Lung (tissue), 12 donors: ENCODE measurements around the gene STAB2. TPM values are rescaled to one million over a fixed set of nuclear protein-coding genes. Genes with fewer than 3 reads are reported as not detected.

Experiments used
- ATAC-seq: fragments of 200-7000 bp; cut with Tn5 transposase; one replicate; pipeline ENCODE4 v1.9.1; 2020; ENCODE audit warnings: moderate number of reproducible peaks; ENCODE audit not compliant: insufficient read depth, low FRiP score
- DNase-seq, 3 donors: peaks; one replicate each; pipeline ENCODE4 v3.0.0-alpha.2; 2013 to 2017
- H3K27ac ChIP-seq, 2 donors: one replicate each; pipeline ENCODE4 v1.5.1; 2013; ENCODE audit warnings: mild to moderate bottlenecking in 2 of 2, moderate library complexity in 2 of 2, control low read depth in 1 of 2, inconsistent platforms in 1 of 2, low read depth in 1 of 2, low read length in 1 of 2
- H3K27me3 ChIP-seq, 3 donors: one replicate each; pipeline ENCODE4 v1.5.1; 2013; ENCODE audit warnings: low read length in 2 of 3; ENCODE audit not compliant: control insufficient read depth in 3 of 3, insufficient read depth in 3 of 3
- H3K36me3 ChIP-seq, 4 donors: one replicate each; pipeline ENCODE4 v1.5.1; 2013; ENCODE audit warnings: low read length in 4 of 4, mild to moderate bottlenecking in 1 of 4, moderate library complexity in 1 of 4; ENCODE audit not compliant: control insufficient read depth in 4 of 4, insufficient read depth in 4 of 4
- H3K4me1 ChIP-seq, 5 donors: one replicate each; pipeline ENCODE4 v1.5.1; 2013; ENCODE audit warnings: low read length in 5 of 5, mild to moderate bottlenecking in 2 of 5, moderate library complexity in 1 of 5; ENCODE audit not compliant: control insufficient read depth in 5 of 5, insufficient read depth in 5 of 5
- H3K4me3 ChIP-seq: one replicate; pipeline ENCODE4 v1.5.1; 2013; ENCODE audit warnings: mild to moderate bottlenecking, control low read depth, moderate library complexity
- H3K9ac ChIP-seq, 2 donors: one replicate each; pipeline ENCODE4 v1.5.1; 2013; ENCODE audit warnings: low read length in 2 of 2, control low read depth in 1 of 2; ENCODE audit not compliant: insufficient read depth in 1 of 2
- H3K9me3 ChIP-seq, 4 donors: one replicate each; pipeline ENCODE4 v1.5.1; 2013; ENCODE audit warnings: low read length in 3 of 4, mild to moderate bottlenecking in 1 of 4, moderate library complexity in 1 of 4; ENCODE audit not compliant: control insufficient read depth in 4 of 4, insufficient read depth in 3 of 4
- CTCF ChIP-seq: IDR thresholded peaks from 2 replicates; pipeline ENCODE4 v1.5.1; 2012; ENCODE audit warnings: mild to moderate bottlenecking; ENCODE audit errors: control extremely low read depth, extremely low read depth
- WGBS, 2 donors: extraction: QIAGEN DNeasy Blood & Tissue Kit; methylation state at CpG; one replicate each; pipeline ENCODE4 v1.1.7; 2013; 5-methylcytosine and 5-hydroxymethylcytosine counted together
- polyA plus RNA-seq, 2 donors: library from polyadenylated mRNA; stranded (reverse); fragments of 200-250 nt; gene quantifications; one replicate each; pipeline ENCODE4 v1.2.1, GENCODE V29; 2013
- total RNA-seq, 2 donors: library from RNA; depleted of rRNA in 1 of 2; stranded (reverse); fragments of >200 nt in 1 of 2; gene quantifications; one replicate each; pipeline ENCODE4 v1.2.1, GENCODE V29; 2014 to 2021
- donor health status: control.
- donor health status: control.
- donor health status: Bipolar disorder and iron deficiency.
- donor health status: healthy.
- donor health status: DM: yes; HTN: yes; CAD: no.

Gene STAB2
- total and polyA plus RNA-seq, 4 donors: 0.06 to 10.0 (median 0.43) TPM

- Histone ChIP-seq H3K9me3 (no peaks in the 10 kb centered on the region), H3K4me3 (no peak overlapping the region), H3K27me3 (peaks cover 0 to 2% (median 0%) of the 10 kb centered on the region in 3 donors), H3K36me3 (no peaks in the 10 kb centered on the region), H3K4me1 (no peaks in the 10 kb centered on the region), H3K27ac (no peak overlapping the region), H3K9ac (no peak overlapping the region)
- peak; percentile 71 for TF ChIP-seq CTCF
- no peak for ATAC-seq
- DNase-seq: peak; percentile 70 to 78 (median 71)
- 24 to 28% methylated on average over 10 of the region's 10 CpGs for WGBS, 2 donors
Observed at GRCh38 chr12:103548622-103549601, 38.2 kb upstream of the STAB2 start.

- peaks cover 0 to 2% (median 0%) of the 10 kb centered on the region in 3 donors for H3K27me3 ChIP-seq
- H3K36me3 ChIP-seq: no peaks in the 10 kb centered on the region
- no peak overlapping the region for H3K4me3 ChIP-seq
- H3K27ac ChIP-seq: peak overlapping the region in 1 of 2 donors; percentile 16
- no peak for TF ChIP-seq CTCF
- H3K4me1 ChIP-seq: no peaks in the 10 kb centered on the region
- DNase-seq: no peak
- ATAC-seq: no peak
- H3K9me3 ChIP-seq: peaks cover 0 to 5% (median 0%) of the 10 kb centered on the region in 4 donors
- H3K9ac ChIP-seq: no peak overlapping the region
- WGBS, 2 donors: 62 to 80% methylated on average over 3 of the region's 3 CpGs
Observed at GRCh38 chr12:103556890-103557627, 30.0 kb upstream of the STAB2 start.

GRCh38 chr12:103557628-103558010 lies 29.5 kb upstream of the STAB2 start:
- Histone ChIP-seq H3K4me1 (no peaks in the 10 kb centered on the region), H3K36me3 (no peaks in the 10 kb centered on the region), H3K9ac (no peak overlapping the region), H3K27ac (peak overlapping the region in 1 of 2 donors; percentile 16), H3K27me3 (peaks cover 0 to 2% (median 0%) of the 10 kb centered on the region in 3 donors), H3K4me3 (no peak overlapping the region), H3K9me3 (peaks cover 0 to 5% (median 0%) of the 10 kb centered on the region in 4 donors)
- ATAC-seq (no peak), DNase-seq (no peak)
- no peak for TF ChIP-seq CTCF
- 79 to 82% methylated on average over 2 of the region's 2 CpGs for WGBS, 2 donors
